ENCODE data around the gene ROR1. TPM values are rescaled to one million over a fixed set of nuclear protein-coding genes. Genes with fewer than 3 reads are reported as not detected.

Gene ROR1
- total RNA-seq, 1 experiment from 2014 or later: 2.7 TPM

DNA sequence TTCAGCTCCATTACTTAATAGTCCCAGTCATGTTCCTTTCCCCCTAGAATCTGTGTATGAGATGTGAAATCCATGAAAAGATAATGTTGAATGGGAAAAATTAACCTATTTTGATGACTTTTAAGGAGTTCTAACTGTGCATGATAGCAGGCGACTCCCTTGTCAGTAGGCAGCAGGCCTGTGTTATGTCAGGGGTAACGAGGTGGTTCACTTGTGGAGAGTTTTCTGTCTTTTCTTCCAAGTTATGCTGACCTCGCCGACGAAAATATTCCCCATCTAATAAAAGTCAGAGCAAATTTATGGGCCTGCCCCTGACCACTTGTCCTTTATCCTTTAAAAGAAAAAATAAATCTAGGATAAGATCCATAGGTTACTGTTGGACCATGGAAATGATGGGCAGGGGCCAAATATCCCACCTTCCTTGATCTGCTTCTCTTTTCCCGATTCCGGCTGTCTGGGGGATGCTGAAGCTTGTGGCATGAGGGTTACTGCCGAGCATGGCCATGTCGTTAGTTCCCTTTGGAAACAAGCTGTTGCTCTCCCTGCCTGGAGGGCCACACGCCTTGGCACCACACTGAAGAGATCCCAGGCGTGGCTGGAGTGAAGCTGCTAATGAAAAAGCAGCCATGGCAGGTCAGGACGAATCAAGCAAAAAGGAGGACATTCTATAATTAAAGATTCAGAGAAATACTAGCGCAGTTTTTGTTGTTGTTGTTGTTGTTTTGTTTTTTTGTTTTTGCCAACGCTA lies 93.8 kb downstream of the ROR1 start:
- H4K20me1 ChIP-seq (ENCODE audit: insufficient read depth): no peaks in the 10 kb centered on the region
- no peaks in the 10 kb centered on the region for H3K36me3 ChIP-seq (ENCODE audit: control insufficient read depth in 1 of 2, insufficient read depth in 2 of 2, low read length in 2 of 2)
- peak overlapping the region; percentile 30 for H3K4me2 ChIP-seq (ENCODE audit: low read length)
- H3K4me1 ChIP-seq (ENCODE audit: control insufficient read depth in 1 of 2, insufficient read depth in 2 of 2, low read length in 2 of 2): peaks cover 3 to 17% of the 10 kb centered on the region in 2 experiments; a peak in 3 of 4 replicates
- TF ChIP-seq POLR2A (IDR thresholded peaks at IDR 0.05; ENCODE audit: borderline replicate concordance, extremely low read depth, insufficient read depth, insufficient read length) (no peak), FOSL1 (IDR thresholded peaks at IDR 0.05; ENCODE audit: low read depth) (no peak), YY1 (IDR thresholded peaks at IDR 0.05; ENCODE audit: extremely low read depth, insufficient replicate concordance, low read depth, low read length) (no peak), JUND (IDR thresholded peaks at IDR 0.05) (no peak), EGR1 (IDR thresholded peaks at IDR 0.05; ENCODE audit: low read depth) (no peak), SRF (IDR thresholded peaks at IDR 0.05; ENCODE audit: low read depth) (no peak), CEBPB (IDR thresholded peaks at IDR 0.05; ENCODE audit: low read depth) (no peak), RAD21 (IDR thresholded peaks at IDR 0.05; ENCODE audit: low read depth) (no peak), SP1 (IDR thresholded peaks at IDR 0.05; ENCODE audit: low read depth) (no peak), EZH2 (IDR thresholded peaks at IDR 0.05) (no peak), ZNF274 (IDR thresholded peaks at IDR 0.05; ENCODE audit: low read depth, low read length) (no peak), ELF1 (IDR thresholded peaks at IDR 0.05; ENCODE audit: borderline replicate concordance, low read depth) (no peak)
- TF ChIP-seq, protein P1, sequence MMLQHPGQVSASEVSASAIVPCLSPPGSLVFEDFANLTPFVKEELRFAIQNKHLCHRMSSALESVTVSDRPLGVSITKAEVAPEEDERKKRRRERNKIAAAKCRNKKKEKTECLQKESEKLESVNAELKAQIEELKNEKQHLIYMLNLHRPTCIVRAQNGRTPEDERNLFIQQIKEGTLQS (IDR thresholded peaks at IDR 0.05): no peak
- TF ChIP-seq, protein P2, sequence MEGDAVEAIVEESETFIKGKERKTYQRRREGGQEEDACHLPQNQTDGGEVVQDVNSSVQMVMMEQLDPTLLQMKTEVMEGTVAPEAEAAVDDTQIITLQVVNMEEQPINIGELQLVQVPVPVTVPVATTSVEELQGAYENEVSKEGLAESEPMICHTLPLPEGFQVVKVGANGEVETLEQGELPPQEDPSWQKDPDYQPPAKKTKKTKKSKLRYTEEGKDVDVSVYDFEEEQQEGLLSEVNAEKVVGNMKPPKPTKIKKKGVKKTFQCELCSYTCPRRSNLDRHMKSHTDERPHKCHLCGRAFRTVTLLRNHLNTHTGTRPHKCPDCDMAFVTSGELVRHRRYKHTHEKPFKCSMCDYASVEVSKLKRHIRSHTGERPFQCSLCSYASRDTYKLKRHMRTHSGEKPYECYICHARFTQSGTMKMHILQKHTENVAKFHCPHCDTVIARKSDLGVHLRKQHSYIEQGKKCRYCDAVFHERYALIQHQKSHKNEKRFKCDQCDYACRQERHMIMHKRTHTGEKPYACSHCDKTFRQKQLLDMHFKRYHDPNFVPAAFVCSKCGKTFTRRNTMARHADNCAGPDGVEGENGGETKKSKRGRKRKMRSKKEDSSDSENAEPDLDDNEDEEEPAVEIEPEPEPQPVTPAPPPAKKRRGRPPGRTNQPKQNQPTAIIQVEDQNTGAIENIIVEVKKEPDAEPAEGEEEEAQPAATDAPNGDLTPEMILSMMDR (IDR thresholded peaks at IDR 0.05 in 2 of 3, conservative IDR thresholded peaks at IDR 0.05 in 1 of 3; ENCODE audit: borderline replicate concordance in 1 of 3, insufficient read depth in 1 of 3, low read depth in 2 of 3, low read length in 2 of 3): no peak
- TF ChIP-seq, protein P3, sequence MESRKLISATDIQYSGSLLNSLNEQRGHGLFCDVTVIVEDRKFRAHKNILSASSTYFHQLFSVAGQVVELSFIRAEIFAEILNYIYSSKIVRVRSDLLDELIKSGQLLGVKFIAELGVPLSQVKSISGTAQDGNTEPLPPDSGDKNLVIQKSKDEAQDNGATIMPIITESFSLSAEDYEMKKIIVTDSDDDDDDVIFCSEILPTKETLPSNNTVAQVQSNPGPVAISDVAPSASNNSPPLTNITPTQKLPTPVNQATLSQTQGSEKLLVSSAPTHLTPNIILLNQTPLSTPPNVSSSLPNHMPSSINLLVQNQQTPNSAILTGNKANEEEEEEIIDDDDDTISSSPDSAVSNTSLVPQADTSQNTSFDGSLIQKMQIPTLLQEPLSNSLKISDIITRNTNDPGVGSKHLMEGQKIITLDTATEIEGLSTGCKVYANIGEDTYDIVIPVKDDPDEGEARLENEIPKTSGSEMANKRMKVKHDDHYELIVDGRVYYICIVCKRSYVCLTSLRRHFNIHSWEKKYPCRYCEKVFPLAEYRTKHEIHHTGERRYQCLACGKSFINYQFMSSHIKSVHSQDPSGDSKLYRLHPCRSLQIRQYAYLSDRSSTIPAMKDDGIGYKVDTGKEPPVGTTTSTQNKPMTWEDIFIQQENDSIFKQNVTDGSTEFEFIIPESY (IDR thresholded peaks at IDR 0.05; ENCODE audit: extremely low read depth, insufficient replicate concordance, low read length): no peak
- TF ChIP-seq, protein P4, sequence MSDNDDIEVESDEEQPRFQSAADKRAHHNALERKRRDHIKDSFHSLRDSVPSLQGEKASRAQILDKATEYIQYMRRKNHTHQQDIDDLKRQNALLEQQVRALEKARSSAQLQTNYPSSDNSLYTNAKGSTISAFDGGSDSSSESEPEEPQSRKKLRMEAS (IDR thresholded peaks at IDR 0.05): no peak
- no TSS peak for BruUV-seq (replicated peaks)
- no peak overlapping the region for H3K27ac ChIP-seq (ENCODE audit: low read depth, low read length)
- ChIA-PET CTCF (interaction anchor here (0.8 to 1.6 kb wide), 2 partner anchors 175 to 176 kb away, joined by 3 to 5 read pairs; no protein-coding TSS in a partner anchor), POLR2A (no interaction called here), RAD21 (ENCODE audit: low non-redundant PET in 1 of 2, low total read pairs in 2 of 2, uncharacterized antibody in 2 of 2, unreplicated experiment in 2 of 2) (interaction anchor here in 1 of 2 experiments (1.3 kb wide), 1 partner anchor 176 kb away, joined by 4 read pairs; no protein-coding TSS in a partner anchor)
- DNase-seq (ENCODE audit: low read depth, low spot score): no peak
- H3K9ac ChIP-seq (ENCODE audit: low read length): no peak overlapping the region
- no peaks in the 10 kb centered on the region for H3K27me3 ChIP-seq (ENCODE audit: insufficient read depth, low read length)
- no peaks in the 10 kb centered on the region for H3K9me3 ChIP-seq (ENCODE audit: control insufficient read depth in 1 of 2, insufficient read depth in 1 of 2, low read depth in 1 of 2, low read length in 2 of 2)
- H3K79me2 ChIP-seq (ENCODE audit: insufficient read depth, low read length): no peaks in the 10 kb centered on the region
- H3K4me3 ChIP-seq (replicated peaks in 1 of 2; ENCODE audit: low read depth in 1 of 2, low read length in 2 of 2): no peak overlapping the region
- no peaks in the 10 kb centered on the region for H3K9me2 ChIP-seq (ENCODE audit: insufficient read depth)
- no peak overlapping the region for H2AFZ ChIP-seq (ENCODE audit: low read depth, low read length, poor library complexity, severe bottlenecking)
- peak; percentile 20; the same call in 1 of the 2 replicates for ATAC-seq
- intact Hi-C loops (cut with micrococcal nuclease): no loop called here

Data from HCT116 (cell line).